ENCODE measurements around the gene TRMT44.

DNA sequence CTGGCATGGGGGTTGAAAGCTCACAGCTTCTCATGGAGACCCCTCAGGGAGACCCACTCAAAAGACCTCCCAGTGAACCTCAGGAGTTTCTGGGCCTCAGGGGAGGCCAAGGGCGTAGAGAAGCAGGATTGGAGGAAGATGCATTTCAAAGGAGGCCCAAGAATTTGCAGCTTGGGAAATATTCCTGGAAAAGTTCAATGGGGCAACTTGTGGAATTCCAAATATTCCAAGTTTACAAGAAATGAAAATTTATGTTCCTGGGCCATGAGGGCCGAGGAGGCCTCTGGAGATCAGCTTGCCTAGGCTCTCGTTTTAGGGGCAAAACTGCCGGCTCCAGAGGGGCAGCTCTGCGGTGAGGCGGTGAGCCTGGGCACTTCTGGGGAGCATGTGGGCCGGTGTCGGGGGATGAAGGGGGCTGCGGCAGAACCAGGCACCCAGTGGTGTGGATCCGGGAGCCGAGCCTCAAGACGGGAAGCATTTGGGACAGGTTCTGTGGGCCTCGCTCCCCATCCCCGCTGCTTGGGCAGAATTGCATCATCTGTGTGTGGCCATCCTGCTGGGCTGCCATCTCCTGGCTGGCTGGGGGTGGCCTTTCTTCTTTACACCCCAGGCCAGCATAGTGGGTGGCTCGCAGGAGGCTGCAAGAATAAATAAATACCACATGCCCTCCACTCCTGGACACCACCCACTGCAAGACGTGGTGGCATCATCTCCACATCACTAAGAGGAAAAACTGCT is 85.0 kb downstream of the TRMT44 start:
- no peak for TF ChIP-seq TCF12 (IDR thresholded peaks at IDR 0.05; ENCODE audit: low read depth)
- TF ChIP-seq, protein P1, sequence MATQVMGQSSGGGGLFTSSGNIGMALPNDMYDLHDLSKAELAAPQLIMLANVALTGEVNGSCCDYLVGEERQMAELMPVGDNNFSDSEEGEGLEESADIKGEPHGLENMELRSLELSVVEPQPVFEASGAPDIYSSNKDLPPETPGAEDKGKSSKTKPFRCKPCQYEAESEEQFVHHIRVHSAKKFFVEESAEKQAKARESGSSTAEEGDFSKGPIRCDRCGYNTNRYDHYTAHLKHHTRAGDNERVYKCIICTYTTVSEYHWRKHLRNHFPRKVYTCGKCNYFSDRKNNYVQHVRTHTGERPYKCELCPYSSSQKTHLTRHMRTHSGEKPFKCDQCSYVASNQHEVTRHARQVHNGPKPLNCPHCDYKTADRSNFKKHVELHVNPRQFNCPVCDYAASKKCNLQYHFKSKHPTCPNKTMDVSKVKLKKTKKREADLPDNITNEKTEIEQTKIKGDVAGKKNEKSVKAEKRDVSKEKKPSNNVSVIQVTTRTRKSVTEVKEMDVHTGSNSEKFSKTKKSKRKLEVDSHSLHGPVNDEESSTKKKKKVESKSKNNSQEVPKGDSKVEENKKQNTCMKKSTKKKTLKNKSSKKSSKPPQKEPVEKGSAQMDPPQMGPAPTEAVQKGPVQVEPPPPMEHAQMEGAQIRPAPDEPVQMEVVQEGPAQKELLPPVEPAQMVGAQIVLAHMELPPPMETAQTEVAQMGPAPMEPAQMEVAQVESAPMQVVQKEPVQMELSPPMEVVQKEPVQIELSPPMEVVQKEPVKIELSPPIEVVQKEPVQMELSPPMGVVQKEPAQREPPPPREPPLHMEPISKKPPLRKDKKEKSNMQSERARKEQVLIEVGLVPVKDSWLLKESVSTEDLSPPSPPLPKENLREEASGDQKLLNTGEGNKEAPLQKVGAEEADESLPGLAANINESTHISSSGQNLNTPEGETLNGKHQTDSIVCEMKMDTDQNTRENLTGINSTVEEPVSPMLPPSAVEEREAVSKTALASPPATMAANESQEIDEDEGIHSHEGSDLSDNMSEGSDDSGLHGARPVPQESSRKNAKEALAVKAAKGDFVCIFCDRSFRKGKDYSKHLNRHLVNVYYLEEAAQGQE (IDR thresholded peaks at IDR 0.05; ENCODE audit: low read depth) = no peak
- TF ChIP-seq ZBTB7A (IDR thresholded peaks at IDR 0.05; ENCODE audit: low read depth) = no peak
- no peak for TF ChIP-seq TAF1 (IDR thresholded peaks at IDR 0.05; ENCODE audit: low read depth)
- no peak for TF ChIP-seq EGR1 (IDR thresholded peaks at IDR 0.05)
- no peak for TF ChIP-seq CREB1 (IDR thresholded peaks at IDR 0.05; ENCODE audit: low read depth)
- TF ChIP-seq RAD21 (IDR thresholded peaks at IDR 0.05; ENCODE audit: low read depth) = no peak
- no peak for TF ChIP-seq FOXM1 (IDR thresholded peaks at IDR 0.05; ENCODE audit: borderline replicate concordance, low read depth)
- TF ChIP-seq MAX (IDR thresholded peaks at IDR 0.05) = no peak
- no peak for TF ChIP-seq YY1 (IDR thresholded peaks at IDR 0.05; ENCODE audit: low read depth)
- TF ChIP-seq EP300 (IDR thresholded peaks at IDR 0.05; ENCODE audit: borderline replicate concordance) = no peak
- TF ChIP-seq CEBPB (IDR thresholded peaks at IDR 0.05) = no peak
- TF ChIP-seq NFIC (IDR thresholded peaks at IDR 0.05) = no peak
